ENCODE measurements around the gene CCDC194.

The CCDC194 gene

DNA sequence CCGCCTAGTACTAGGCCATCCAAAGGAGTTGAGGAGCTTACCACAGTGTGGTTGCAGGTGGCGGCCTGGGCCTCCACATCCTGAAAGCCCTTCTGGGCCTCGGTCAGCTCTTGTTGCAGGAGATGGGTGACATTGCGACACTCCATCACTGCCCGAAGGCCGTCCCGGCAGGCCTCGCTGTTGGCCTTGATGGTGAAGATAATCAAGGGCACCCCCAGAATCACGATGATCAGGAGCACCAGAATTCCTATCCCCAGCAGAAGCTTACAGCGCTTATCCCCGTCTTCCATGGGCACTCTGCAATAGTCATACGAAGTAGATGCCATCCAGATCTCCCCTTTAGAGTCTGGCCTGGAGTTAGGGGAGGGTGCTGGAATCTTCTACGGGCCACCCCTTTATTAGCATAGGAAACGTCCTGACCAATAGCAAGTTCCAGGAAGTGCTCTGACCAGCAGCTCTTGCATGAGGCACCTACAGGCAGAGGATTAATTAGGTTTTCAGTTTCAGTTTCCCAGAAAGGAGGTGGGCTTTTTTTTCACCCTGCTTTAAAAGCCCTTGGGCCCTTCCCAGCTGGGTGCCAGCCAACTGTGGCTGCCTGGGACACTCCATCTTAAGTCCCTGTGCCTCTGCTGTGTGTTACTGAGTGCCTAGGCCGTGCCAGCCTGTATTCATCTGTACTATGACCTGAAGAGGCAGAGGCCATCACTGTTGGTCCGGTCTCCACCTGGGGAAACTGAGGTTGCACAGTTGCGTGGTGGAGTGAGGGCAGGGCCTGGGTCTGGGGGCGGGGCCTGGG, 11.5 kb upstream of the CCDC194 start, which contains the start of gene BST2:
BST2 (minus strand) TSS at position 381 of the 796 bp plus-strand sequence; CDS start at position 326, 55 bp downstream.
- DNase-seq = peak; percentile 89

DNA sequence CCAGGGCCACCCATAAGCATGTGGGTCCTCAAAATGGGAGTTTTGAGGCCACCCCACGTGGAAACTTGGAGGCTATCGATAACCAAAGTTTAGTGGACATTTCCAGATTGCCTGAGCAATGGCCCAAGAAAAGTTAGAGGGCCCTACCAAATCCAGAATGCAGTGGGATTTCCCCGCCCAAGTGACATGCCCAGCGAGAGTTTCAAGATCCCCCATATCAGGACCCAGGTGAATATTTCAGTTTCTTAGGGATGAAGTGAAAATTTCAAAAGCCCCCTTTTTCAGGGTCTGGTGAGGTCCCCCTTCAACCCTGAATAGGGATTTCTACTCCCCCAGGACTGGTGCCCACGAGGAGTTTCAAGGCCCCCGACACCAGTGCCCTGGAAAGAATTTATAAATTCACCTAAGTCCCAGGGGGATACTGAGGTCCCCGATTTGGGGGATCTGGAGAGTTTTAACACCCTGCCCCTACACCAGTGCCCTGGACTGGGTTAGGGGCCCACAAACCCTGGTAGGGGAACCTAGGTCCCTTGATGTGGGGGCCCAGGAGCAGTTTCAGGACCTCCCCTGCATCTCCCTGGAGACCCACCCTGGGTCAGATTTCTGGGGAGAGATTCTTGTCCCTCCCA, 10.7 kb upstream of the CCDC194 start:
- DNase-seq = peak; percentile 27

DNA sequence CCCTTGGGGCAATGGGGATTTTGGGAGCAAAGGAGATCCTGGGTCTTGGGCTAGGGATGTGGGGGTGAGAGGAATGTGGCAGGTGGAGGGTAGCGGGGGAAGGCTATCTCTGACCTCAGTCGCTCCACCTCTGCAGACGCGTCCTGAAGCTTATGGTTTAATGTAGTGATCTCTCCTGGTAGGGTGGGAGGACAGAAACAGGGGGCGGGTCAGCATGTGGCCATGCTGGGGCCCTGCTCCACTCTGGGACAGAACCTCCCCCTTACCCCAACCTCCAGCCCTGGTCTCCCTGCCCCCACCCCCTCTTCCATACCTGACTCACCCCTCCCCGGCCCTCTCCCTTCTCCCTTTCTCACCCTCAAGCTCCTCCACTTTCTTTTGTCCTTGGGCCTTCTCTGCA, 10.0 kb upstream of the CCDC194 start:
- DNase-seq = peak; percentile 37

DNA sequence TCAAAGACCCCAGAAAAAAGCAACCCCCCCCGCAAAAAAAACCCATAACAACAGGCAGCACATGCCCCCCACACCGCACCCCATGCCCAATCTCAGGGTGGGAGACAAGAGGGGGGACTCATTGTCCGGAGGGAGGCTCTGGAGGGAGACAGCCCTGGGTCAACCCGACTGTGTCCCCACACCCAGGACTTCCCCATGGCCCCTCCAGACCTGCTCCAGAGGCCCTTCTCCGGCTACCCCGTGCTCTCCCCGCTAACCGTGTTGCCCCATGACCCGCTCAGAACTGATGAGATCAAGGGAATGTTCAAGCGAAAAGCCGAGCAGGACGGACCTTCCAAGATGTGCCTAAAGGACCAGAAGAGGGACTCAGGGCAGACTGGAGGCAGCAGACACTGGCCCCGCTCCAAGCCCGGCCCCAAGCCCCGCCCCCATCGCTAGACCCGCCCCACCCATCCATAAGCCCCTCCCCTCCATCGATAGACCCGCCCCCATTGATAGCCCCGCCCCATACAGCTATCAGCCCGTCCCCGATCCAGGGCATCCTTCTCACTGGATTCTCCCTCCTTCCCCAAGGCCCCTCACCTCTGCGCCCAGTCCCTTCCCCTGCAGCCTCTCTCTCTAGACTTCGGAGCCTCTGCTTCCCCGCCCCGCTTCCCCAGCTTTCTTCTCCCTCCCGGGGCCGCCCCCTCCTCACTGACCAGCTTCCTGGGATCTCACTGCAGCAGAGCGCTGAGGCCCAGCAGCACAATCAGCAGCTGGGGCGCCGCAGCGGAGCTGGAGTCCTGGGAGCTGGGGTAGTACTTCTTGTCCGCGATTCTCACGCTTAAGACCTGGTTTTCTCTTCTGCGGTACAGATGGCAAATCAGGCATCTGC, 9.2 kb upstream of the CCDC194 start:
- peak; percentile 50 for DNase-seq

DNA sequence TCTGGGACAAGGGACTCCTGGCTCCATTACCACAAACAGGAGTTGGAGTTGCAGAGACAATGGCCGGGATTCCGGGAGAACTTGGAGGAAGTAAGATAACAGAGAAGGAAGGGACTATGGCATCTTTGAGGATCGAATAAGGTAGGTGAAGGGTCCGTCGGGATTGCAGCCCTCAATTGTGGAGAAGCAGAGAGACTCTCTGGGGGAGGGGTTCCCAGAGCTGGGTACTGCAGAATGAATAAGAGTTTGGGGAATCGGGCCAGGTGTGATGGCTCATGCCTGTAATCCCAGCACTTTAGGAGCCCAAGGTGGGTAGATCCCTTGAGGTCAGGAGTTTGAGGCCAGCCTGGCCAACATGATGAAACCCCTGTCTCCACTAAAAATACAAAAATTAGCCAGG, 7.6 kb upstream of the CCDC194 start:
- DNase-seq = no peak

DNA sequence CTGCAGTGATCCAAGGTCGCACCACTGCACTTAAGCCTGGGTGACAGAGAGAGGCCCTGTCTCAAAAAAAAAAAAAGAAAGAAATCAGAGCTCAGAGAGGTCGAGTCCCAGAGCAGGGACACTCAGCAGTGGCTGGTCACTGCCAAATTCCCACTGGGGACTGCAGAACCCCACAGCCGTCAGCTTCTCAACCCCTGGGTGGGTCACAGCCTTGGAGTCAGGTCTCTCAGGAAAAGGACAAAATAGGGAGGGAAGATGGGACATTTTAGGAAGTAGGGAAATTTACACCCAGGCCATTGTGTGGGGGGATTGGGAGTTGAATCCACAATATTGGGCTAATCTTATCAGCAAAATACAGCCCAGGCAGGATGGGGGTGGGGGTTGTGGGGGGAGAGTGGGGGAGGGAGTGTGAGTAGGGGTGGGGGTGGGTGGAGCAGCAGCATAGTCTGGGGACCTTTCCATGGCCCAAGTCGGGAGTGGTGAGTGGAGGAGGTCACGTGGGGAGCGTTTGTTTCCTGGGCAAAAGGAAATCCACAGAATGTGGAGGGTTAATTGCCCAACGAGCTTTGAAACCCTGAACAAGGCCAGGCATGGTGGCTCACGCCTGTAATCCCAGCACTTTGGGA, 5.0 kb upstream of the CCDC194 start:
- no peak for DNase-seq

DNA sequence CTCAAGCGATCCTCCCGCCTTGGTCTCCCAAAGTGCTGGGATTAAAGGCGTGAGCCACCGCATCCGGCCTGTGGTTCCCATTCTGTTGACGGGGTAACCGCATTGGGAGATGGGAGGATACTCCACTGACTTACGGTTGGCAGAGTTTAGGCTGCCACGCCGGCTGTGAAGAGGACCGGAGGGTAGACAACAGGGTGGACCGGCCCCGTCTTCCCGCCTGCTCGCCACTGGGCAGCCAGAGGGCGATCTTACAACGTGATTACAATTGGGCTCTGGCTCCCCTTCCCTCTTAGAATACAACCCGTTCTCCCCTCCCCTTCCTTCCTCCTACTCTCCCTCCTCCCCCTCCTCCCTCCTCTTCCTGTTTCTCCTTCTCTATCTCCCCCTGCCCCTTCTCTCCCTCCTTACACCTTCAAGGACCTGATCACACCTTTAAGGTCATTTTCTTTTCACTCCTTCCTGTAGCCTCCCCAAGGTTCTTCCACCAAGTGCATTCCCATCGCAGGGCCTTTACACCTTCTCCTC, 957 bp upstream of the CCDC194 start:
- DNase-seq = peak; percentile 90

DNA sequence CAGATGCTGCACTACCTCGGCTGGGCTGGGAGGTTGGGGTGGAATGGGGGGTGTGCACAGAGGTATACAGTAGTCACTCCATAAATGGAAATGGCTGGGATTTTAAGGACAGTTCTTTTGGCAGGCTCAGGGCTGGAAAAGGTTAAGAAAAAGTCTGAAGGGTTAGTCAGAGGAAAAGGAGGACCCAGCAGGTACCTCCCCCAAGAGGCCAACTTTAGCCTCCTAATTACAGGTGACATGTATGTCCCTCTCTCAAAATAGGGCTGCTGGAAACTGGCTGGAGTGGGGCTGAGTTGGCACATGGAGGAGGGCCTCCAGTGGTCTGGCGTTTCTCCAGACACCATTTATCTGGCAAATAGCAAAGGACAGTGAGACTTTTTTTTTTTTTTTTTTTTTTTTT, 994 bp downstream of the CCDC194 start:
- no peak for DNase-seq

DNA sequence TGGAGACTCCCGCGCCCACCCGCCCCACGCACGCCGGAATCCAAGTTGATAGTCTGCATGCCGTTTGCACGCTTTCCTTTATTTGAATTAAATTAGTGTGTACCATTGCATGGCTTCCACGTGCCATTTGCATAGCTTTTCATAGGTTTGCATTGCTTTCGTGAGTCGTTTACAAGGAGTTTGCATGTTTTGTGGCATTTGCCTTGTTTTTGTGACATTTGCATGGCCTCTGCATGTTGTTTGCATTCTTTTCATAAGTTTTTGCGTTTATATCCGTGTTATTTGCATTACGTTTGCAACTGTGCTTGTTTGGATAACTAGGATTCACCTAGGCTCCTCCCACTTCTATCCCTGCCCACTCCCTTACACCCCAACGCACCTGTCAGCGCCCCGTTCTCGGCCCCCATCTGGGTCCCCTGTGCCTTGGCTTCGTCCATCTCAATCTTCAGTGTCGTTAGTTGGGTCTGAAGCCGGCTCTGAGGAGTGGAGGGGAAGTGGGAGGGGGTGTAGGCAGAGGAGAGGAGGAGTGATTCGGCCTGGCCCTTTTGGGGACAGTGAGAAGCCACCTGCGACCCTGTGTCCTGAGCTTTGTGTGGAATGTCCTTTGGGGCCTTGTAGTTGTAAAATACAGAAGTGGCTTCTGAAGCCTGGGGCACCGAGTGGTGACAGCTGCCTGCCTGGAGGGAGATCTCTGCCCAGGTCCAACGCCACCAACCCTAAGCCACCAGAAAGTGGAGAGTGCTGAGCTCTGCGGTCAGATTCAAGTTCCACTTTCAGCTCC, 2.4 kb downstream of the CCDC194 start:
- no peak for DNase-seq

DNA sequence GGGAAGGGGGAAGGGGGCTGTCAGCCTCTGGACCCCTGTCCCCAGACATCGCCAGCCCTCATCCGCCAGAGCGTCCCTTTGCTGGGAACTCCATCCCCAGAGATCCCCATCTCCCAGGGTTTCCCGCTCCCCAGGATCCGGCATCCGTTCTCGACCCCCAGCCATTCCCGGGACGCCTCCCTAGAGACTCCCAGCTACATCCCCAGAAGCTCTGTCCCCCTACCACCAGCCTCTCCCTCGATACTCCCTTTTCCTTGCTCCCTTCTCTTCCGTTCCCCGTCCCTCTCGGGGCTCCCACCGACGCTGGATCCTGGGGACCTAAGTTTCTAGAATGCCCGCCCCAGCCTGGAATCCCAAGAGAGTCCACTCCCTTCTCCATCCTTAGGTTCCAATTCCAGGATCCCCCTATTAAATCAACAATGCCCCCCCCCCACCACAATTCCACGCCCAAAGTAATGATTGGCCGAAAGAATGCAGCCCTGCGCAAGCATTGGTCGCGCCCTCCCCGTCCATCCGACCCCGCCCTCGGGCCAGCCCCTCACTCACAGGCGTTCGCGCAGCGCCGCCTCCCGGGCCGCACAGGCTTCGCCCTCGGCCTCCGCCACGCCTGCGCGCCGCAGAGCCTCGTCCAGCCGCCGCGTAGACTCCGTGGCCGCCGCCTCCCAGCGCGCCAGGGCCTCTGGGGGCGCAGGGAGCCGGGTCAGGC, 3.2 kb downstream of the CCDC194 start:
- peak; percentile 91 for DNase-seq

DNA sequence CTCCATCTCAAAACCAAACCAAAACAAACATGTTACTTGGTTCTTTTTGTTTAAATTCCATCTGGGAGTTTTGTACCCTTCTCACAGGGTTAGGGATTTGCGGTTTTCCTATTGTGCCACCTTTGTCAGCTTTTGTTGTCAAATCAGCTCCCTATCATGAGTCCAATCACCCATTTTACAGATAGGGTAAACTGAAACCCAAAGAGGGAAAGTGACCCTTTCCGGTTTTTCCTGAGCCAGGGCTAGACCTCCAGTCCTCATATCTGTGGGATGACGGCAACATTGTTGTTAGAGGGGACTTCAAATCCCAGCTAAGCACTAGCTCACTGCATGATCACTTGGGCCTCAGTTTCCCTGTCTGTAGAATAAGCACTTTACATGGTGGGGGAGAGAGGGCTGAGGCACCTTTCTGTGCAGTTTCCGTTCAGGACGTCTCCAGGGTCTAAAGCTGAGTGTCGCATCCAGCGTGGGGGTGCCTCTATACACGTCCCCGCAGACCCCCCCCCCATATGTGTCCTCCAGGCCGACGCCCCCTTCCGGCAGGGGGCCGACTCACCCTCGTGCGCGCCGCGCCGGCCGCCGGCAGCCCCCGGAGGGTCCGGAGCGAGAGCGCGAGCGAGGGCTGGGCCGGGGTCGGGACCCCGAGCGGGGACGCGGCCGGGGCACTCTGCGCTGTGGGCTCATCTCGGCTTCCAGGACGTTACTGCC, 3.9 kb downstream of the CCDC194 start:
- DNase-seq = no peak

DNA sequence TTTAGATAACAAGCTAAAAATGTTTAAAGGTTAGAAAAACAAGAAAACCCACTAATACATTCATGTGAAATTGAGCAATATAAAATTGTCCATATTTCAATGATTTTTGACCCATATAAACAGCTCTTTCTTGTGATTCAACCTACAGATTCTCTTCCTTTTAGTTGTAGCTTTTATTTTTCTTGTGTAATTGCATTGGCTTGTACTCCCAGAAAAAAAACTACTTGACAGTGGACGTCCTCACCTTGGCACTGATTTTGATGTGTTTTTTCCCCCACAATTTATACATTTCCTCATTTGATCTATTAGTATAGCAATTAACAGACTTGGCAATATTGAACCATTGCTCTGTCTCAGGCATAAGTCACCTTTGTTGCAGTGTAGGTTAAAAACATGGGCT, 4.7 kb downstream of the CCDC194 start:
- no peak for DNase-seq

DNA sequence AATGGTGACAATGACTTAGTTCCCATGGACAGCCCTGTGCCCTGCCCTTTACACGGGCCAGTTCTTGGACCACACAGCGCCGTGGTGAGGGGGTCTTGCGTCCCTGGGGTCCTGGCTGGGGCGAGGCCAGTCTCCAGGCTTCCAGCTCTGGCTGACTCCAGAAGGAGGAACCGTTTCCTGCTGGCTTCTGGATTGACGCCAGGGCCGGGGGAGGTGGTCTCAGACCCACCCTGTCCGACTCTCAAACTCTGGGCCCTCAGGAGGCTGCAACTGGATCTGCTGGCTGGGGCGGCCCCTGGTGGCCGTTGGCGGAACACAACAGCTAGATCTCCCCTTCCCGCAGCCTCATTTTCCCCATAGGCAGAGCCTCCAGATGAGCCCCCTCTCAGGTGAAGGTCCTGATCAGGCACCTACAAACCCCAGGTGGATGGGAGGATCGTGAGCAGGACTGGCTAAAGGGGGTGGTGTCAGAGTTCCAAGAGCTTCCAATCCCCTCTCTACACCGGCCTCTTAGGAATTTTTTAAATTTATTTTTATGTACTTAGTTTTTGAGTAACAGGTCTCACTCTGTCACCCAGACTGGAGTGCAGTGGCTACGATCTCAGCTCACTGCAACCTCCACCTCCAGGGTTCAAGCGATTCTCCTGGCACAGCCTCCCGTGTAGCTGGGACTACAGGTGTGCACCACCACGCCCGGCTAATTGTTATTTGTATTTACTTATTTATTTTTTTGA, 8.0 kb downstream of the CCDC194 start:
- peak; percentile 62 for DNase-seq

DNA sequence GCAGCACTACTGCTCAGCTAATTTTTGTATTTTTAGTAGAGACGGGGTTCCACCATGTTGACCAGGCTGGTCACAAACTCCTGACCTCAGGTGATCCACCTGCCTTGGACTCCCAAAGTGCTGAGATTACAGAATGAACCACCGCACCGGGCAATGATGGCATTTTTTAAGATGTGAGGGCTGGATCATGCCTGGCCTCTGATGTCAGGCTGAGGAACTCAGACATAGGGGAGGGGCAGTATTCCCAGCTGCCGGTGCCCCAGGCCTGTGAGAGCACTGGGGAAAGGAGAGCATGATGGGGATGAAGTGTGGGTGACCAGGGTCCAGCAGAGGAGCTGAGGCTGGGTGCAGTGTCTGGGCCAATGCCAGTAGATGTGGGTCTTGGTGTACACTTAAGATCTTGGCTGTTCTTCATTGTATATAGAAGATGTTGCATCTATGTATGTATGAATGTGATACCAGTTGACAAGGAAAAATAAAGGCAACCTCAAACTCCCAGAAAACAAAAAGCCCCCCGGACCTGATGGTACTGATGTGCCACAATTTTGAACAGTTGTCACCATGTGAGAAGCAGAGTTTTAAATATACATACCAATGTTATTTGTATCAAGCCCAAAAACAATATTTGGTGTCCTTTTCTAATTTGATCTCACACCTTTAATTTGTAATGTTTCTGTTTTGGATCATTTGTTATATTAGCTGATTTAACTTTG, 13.4 kb downstream of the CCDC194 start:
- DNase-seq = no peak

DNA sequence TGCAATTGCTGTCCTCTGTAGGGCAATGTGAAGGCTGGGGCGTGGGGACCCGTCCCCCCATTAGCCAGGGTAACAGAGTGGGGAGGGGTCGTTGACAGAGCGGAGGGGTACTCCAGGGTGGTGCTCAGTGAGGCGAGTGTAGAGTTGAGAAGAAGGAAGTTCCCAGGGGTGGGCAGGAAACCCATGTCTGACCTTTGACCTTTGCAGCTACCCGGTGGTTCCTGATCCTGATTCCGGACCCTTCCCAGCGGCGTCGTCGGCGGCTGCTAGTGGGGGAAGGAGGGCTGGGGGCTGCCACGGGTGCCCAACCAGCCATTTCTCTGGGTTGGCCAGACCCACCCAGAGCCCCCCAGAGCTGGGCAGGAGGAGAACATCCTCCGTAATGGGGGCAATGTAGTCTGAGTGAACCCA, 14.8 kb downstream of the CCDC194 start:
- DNase-seq = no peak

DNA sequence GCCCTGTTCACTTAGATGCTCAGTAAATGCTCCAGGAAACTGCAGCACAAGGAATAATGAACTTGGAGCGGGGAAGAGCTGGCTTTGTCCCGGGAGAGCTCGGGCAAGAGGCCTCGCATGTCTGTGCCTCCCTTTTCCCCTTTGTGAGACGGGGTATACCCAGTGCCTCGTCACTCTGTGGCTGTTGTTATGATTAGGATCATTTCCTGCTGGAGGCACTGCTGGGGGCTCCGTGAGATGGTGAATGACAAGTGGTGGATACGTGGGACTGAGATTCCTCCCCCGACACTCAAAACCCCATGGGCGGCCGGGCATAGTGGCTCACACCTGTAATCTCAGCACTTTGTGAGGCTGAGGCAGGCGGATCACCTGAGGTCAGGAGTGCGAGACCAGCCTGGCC, 15.7 kb downstream of the CCDC194 start:
- DNase-seq = no peak

DNA sequence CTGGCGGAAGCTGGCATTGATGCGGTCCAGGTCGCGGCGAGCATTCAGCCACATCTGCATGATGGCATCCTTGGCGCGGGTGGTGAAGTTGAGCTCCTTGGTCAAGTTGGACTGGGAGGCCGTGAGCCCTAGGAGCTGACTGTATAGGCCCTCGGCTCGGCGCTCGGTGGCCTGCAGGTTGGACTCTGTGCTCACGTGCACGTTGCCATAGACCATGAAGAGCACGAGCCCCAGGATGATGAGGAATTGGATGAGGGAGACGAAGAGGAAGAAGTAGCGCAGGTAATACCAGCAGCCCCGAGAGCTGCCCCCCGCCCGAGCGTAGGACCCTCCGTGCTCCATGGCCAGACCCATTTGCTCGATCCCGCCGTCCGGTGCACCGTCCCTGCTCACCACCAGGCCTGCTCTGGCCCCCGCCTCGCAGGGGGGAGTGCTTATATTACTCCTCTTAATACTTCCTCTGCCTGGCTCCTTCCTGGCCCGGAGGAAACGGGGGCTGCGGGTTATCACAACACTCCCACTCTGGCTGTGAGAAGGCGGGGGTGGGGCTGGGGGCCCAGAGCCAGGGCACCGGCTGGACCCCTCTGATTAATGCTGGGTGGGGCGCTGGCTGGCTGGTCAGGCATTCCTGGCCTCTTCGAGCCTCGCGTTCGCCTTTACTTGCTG, 16.9 kb downstream of the CCDC194 start, which contains the start of gene PLVAP:
PLVAP (minus strand) TSS at position 408 of the 666 bp plus-strand sequence; CDS start at position 354, 54 bp downstream.
- DNase-seq = no peak

DNA sequence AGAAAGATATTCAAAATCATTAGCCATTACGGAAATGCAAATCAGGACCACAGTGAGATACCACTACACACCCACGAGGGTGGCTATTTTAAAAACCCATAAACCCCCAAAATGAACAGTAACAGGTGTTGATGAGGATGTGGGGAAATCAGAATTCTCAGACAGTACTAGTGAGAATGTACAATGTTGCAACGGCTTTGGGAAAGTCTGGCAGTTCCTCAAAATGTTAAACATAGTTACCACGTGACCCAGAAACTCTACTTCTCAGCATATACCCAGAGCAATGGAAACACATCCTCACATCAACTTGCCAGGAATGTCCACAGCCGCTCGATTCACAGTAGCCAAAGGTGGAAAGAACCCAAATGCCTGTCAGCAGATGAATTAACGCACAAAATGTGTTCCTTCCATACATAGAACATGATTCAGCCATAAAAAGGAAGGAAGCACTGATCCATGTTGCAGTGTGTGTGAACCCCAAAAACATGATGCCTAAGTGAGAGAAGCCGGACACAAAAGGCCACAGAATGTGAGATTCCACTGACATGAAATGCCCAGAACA, 23.9 kb downstream of the CCDC194 start:
- DNase-seq = no peak

Data from activated CD4-positive, alpha-beta T cell treated with anti-CD3 and anti-CD28 coated beads, Interleukin-2, amount 50 U/mL, for 16 hours (primary cell).